Astrocyte (in vitro differentiated cells and primary cell): ENCODE results near the gene FHIT. TPM values are rescaled to one million over a fixed set of nuclear protein-coding genes. Genes with fewer than 3 reads are reported as not detected.

Experiments
- DNase-seq: peaks from one replicate; pipeline ENCODE4 v3.0.0-alpha.2; 2010; ENCODE audit warnings: low read depth
- FAIRE-seq: peaks from 2 replicates; lab custom pipeline; 2011; peaks lifted over from hg19 to GRCh38; lab: Jason Lieb, UNC
- H2AFZ ChIP-seq: 2 replicates; pipeline ENCODE4 v1.6.0; 2012; ENCODE audit warnings: low read depth, low read length, inconsistent platforms
- H3K27ac ChIP-seq: 2 replicates; pipeline ENCODE4 v1.5.1; 2011; ENCODE audit warnings: low read depth, low read length, inconsistent platforms
- H3K27me3 ChIP-seq: 2 replicates; pipeline ENCODE4 v1.6.0; 2011; ENCODE audit warnings: low read length, inconsistent platforms; ENCODE audit not compliant: insufficient read depth
- H3K36me3 ChIP-seq: 2 replicates; pipeline ENCODE4 v1.5.1; 2011; ENCODE audit warnings: low read length, inconsistent platforms; ENCODE audit not compliant: insufficient read depth
- H3K4me1 ChIP-seq: 2 replicates; pipeline ENCODE4 v1.5.1; 2011; ENCODE audit warnings: low read length, inconsistent platforms; ENCODE audit not compliant: insufficient read depth
- H3K4me2 ChIP-seq: 2 replicates; pipeline ENCODE4 v1.6.0; 2012; ENCODE audit warnings: low read length, inconsistent platforms
- H3K4me3 ChIP-seq: 2 replicates; pipeline ENCODE4 v1.5.1; 2011; ENCODE audit warnings: low read depth, mild to moderate bottlenecking, low read length, inconsistent platforms; ENCODE audit not compliant: insufficient read depth
- H3K79me2 ChIP-seq: 2 replicates; pipeline ENCODE4 v1.6.0; 2012; ENCODE audit warnings: mild to moderate bottlenecking, low read length, inconsistent platforms; ENCODE audit not compliant: insufficient read depth
- H3K9ac ChIP-seq: 2 replicates; pipeline ENCODE4 v1.6.0; 2012; ENCODE audit warnings: mild to moderate bottlenecking, low read length, inconsistent platforms
- H3K9me3 ChIP-seq: 2 replicates; pipeline ENCODE4 v1.5.1; 2012; ENCODE audit warnings: low read depth, mild to moderate bottlenecking, low read length, inconsistent platforms; ENCODE audit not compliant: insufficient read depth
- H4K20me1 ChIP-seq: 2 replicates; pipeline ENCODE4 v1.6.0; 2012; ENCODE audit warnings: low read length, inconsistent platforms; ENCODE audit not compliant: insufficient read depth
- H3K27ac Mint-ChIP-seq: one replicate; pipeline ENCODE4 v1.8.0; 2021; ENCODE audit warnings: mild to moderate bottlenecking, mixed read lengths; ENCODE audit not compliant: unreplicated experiment
- H3K27me3 Mint-ChIP-seq: one replicate; pipeline ENCODE4 v1.8.0; 2021; ENCODE audit warnings: low read depth, mixed read lengths; ENCODE audit not compliant: unreplicated experiment
- H3K36me3 Mint-ChIP-seq: one replicate; pipeline ENCODE4 v1.8.0; 2021; ENCODE audit warnings: low read depth, mixed read lengths; ENCODE audit not compliant: unreplicated experiment
- H3K4me1 Mint-ChIP-seq: one replicate; pipeline ENCODE4 v1.8.0; 2021; ENCODE audit warnings: low read depth, mixed read lengths; ENCODE audit not compliant: unreplicated experiment
- H3K4me3 Mint-ChIP-seq: one replicate; pipeline ENCODE4 v1.8.0; 2021; ENCODE audit warnings: mild to moderate bottlenecking, moderate library complexity, mixed read lengths; ENCODE audit not compliant: unreplicated experiment
- H3K9me3 Mint-ChIP-seq: one replicate; pipeline ENCODE4 v1.8.0; 2021; ENCODE audit warnings: mild to moderate bottlenecking, mixed read lengths; ENCODE audit not compliant: unreplicated experiment
- EZH2 ChIP-seq: IDR thresholded peaks from 2 replicates; pipeline ENCODE4 v1.6.1; 2012; ENCODE audit warnings: mild to moderate bottlenecking, low read length, inconsistent platforms; ENCODE audit not compliant: insufficient read depth
- total RNA-seq: library from RNA; stranded (reverse); gene quantifications from 2 replicates; pipeline ENCODE4 v1.2.1, GENCODE V29; 2021
- TF ChIP-seq, protein P1 (sequence below): IDR thresholded peaks from 2 replicates; pipeline ENCODE4 v1.5.1; 2011; ENCODE audit warnings: low read depth, mild to moderate bottlenecking, inconsistent platforms, low read length, moderate library complexity; ENCODE audit not compliant: insufficient read depth

FHIT gene
- total RNA-seq, 1 donor from 2014 or later, result 6.7 TPM

DNA sequence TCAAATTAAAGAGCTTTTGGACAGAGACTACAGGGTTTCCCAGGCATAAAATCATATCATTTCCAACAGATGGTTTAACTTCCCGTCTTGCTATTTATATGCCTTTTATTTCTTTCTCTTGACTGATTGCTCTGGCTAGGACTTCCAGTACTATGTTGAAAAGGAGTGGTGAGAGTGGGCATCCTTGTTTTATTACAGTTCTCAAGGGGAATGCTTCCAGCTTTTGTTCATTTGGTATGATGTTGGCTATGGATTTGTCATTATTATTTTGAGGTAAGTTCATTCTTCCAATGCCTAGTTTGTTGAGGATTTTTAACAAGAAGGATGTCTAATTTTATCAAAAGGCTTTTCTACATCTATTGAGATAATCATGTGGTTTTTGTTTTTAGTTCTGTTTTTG is 1304.9 kb downstream of the FHIT start:
- no peaks in the 10 kb centered on the region for H3K4me1 ChIP-seq
- Mint-ChIP-seq H3K4me1 (no peaks in the 10 kb centered on the region), H3K4me3 (no peak overlapping the region), H3K27ac (no peak overlapping the region), H3K27me3 (peaks cover 3% of the 10 kb centered on the region), H3K36me3 (no peaks in the 10 kb centered on the region), H3K9me3 (peaks cover under 1% of the 10 kb centered on the region)
- FAIRE-seq (no peak), DNase-seq (no peak)
- no peak overlapping the region for H3K27ac ChIP-seq
- TF ChIP-seq EZH2, result no peak
- TF ChIP-seq, protein P1, sequence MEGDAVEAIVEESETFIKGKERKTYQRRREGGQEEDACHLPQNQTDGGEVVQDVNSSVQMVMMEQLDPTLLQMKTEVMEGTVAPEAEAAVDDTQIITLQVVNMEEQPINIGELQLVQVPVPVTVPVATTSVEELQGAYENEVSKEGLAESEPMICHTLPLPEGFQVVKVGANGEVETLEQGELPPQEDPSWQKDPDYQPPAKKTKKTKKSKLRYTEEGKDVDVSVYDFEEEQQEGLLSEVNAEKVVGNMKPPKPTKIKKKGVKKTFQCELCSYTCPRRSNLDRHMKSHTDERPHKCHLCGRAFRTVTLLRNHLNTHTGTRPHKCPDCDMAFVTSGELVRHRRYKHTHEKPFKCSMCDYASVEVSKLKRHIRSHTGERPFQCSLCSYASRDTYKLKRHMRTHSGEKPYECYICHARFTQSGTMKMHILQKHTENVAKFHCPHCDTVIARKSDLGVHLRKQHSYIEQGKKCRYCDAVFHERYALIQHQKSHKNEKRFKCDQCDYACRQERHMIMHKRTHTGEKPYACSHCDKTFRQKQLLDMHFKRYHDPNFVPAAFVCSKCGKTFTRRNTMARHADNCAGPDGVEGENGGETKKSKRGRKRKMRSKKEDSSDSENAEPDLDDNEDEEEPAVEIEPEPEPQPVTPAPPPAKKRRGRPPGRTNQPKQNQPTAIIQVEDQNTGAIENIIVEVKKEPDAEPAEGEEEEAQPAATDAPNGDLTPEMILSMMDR, result no peak
- H3K79me2 ChIP-seq, result no peaks in the 10 kb centered on the region
- no peaks in the 10 kb centered on the region for H4K20me1 ChIP-seq
- no peaks in the 10 kb centered on the region for H3K36me3 ChIP-seq
- no peak overlapping the region for H3K4me2 ChIP-seq
- no peak overlapping the region for H3K9ac ChIP-seq
- H3K4me3 ChIP-seq, result no peak overlapping the region
- no peak overlapping the region for H2AFZ ChIP-seq
- no peaks in the 10 kb centered on the region for H3K27me3 ChIP-seq
- H3K9me3 ChIP-seq, result no peaks in the 10 kb centered on the region

DNA sequence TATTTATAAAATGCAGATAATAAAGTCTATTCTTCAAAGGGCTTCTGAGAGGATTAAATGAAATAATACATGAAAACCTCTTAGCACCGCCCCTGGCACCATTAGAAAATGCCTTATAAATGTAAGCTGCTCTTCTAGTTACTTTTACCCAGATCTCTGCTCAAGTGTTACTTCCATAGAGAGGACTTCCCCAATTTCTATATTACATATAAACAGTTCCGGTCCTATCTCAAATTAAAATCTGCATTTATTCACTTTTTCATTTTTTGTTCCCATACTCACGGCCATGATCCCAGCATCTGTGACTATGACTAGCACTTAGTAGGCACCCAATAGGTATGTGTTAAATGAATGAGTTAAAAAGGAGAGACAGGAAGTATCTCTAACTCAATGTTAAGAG is 1310.5 kb downstream of the FHIT start:
- H3K4me3 Mint-ChIP-seq, result no peak overlapping the region
- DNase-seq, result no peak
- H3K4me1 ChIP-seq, result no peaks in the 10 kb centered on the region
- no peaks in the 10 kb centered on the region for H3K4me1 Mint-ChIP-seq
- H2AFZ ChIP-seq, result no peak overlapping the region
- no peak overlapping the region for H3K4me3 ChIP-seq
- FAIRE-seq, result no peak
- no peaks in the 10 kb centered on the region for H3K36me3 Mint-ChIP-seq
- no peak overlapping the region for H3K9ac ChIP-seq
- no peaks in the 10 kb centered on the region for H3K36me3 ChIP-seq
- H3K9me3 Mint-ChIP-seq, result no peaks in the 10 kb centered on the region
- H4K20me1 ChIP-seq, result no peaks in the 10 kb centered on the region
- no peak overlapping the region for H3K4me2 ChIP-seq
- H3K27ac Mint-ChIP-seq, result no peak overlapping the region
- TF ChIP-seq, protein P1, result no peak
- TF ChIP-seq EZH2, result no peak
- no peaks in the 10 kb centered on the region for H3K27me3 Mint-ChIP-seq
- no peaks in the 10 kb centered on the region for H3K9me3 ChIP-seq
- no peak overlapping the region for H3K27ac ChIP-seq
- no peaks in the 10 kb centered on the region for H3K79me2 ChIP-seq
- H3K27me3 ChIP-seq, result no peaks in the 10 kb centered on the region

DNA sequence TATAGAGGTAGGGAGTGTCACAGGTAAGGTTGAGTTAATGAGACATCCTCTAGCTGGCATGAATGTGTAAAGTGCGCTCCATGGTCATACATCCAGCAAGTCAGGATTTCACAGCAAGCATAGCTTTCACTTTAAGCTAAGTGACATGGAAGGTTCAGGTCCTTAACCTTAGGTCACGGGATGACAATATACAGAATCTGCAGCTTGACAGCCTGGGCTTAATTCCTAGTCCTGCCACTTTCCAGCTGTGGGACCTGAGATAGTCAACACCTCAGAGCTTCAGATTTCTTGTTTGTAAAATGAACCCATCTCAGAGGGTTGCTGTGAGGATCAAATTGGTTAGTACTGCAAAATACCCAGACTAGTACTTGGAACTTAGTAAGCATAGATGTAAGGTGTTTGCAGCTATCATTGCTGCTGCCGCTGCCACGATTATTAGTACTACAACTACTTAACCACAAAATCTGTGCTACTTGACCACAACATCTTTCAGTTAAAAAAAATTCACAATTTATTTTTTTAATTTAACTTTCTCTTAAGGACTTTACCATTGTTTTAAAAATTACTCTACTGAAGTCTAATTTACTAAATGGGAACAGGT is 1311.3 kb downstream of the FHIT start:
- no peak for TF ChIP-seq EZH2
- no peaks in the 10 kb centered on the region for H3K4me1 Mint-ChIP-seq
- Histone ChIP-seq H3K27ac (no peak overlapping the region), H3K27me3 (no peaks in the 10 kb centered on the region), H3K4me2 (no peak overlapping the region), H3K4me3 (no peak overlapping the region), H3K9me3 (no peaks in the 10 kb centered on the region), H3K9ac (no peak overlapping the region), H3K36me3 (no peaks in the 10 kb centered on the region), H3K79me2 (no peaks in the 10 kb centered on the region), H3K4me1 (no peaks in the 10 kb centered on the region), H2AFZ (no peak overlapping the region), H4K20me1 (no peaks in the 10 kb centered on the region)
- FAIRE-seq (no peak), DNase-seq (no peak)
- H3K36me3 Mint-ChIP-seq, result no peaks in the 10 kb centered on the region
- no peak overlapping the region for H3K4me3 Mint-ChIP-seq
- H3K27me3 Mint-ChIP-seq, result no peaks in the 10 kb centered on the region
- H3K27ac Mint-ChIP-seq, result no peak overlapping the region
- no peaks in the 10 kb centered on the region for H3K9me3 Mint-ChIP-seq
